Astrocyte of the cerebellum (primary cell): ENCODE results near the gene LNPEP.
"Not testable (repeated sequence)": the region's sequence is repeated elsewhere in the genome, so short reads cannot be mapped to it uniquely, and the experiment has no call there.

Source experiments
- DNase-seq: peaks from one replicate; pipeline ENCODE4 v3.0.0-alpha.2; 2011; ENCODE audit warnings: low read depth
- H3K4me3 ChIP-seq: 2 replicates; pipeline ENCODE4 v1.5.1; 2011; ENCODE audit warnings: mild to moderate bottlenecking, low read depth, low read length, moderate library complexity
- in situ Hi-C: cut with HindIII; loops from 2 replicates; pipeline ENCODE4 v1.10.0; 2017; ENCODE audit warnings: low sequenced_read_pairs
- TF ChIP-seq, protein P1 (sequence below): IDR thresholded peaks from 2 replicates; pipeline ENCODE4 v1.5.1; 2012; ENCODE audit warnings: low read length, low read depth, moderate library complexity, mild to moderate bottlenecking; ENCODE audit errors: missing control alignments

The LNPEP gene

DNA sequence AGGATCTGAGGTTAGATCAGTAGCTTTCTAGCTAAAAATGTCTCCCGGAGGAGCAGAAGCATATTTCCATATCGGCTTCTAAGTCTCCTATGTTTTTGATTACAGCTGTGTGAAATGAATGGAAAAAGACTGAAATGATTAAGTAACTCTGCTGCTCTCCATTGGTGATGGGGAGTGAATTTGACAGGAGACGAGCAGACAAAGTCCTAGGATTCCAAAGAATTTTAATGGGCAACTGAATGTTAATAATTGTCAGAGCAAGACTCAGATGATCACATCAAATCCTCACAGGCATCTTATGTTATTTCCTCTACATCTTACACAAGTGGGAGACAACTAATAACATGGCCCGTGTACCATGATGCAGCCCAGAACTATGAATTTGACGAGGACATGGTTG lies 139.8 kb downstream of the LNPEP start:
- in situ Hi-C loops = no loop called here
- no peak for DNase-seq
- TF ChIP-seq, protein P1, sequence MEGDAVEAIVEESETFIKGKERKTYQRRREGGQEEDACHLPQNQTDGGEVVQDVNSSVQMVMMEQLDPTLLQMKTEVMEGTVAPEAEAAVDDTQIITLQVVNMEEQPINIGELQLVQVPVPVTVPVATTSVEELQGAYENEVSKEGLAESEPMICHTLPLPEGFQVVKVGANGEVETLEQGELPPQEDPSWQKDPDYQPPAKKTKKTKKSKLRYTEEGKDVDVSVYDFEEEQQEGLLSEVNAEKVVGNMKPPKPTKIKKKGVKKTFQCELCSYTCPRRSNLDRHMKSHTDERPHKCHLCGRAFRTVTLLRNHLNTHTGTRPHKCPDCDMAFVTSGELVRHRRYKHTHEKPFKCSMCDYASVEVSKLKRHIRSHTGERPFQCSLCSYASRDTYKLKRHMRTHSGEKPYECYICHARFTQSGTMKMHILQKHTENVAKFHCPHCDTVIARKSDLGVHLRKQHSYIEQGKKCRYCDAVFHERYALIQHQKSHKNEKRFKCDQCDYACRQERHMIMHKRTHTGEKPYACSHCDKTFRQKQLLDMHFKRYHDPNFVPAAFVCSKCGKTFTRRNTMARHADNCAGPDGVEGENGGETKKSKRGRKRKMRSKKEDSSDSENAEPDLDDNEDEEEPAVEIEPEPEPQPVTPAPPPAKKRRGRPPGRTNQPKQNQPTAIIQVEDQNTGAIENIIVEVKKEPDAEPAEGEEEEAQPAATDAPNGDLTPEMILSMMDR = no peak
- H3K4me3 ChIP-seq = no peak overlapping the region

DNA sequence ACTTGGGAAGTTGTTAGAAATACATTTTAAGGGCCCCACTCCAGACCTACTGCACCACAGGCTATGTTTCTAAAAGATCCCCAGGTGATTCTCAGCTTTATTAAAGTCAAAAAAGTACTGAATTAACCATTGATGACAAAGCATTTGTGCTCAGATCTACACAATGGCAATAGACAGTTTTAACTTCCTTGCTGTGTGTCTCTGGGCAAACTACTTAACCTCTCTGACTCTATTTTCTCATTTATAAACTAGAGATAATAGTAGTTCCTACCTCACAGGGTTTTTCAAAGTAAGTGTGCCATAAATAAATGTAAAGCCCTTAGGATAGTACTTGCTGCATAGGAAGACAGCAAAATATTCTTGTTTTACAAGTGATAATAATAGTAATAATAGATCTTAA lies 140.2 kb downstream of the LNPEP start:
- in situ Hi-C loops = no loop called here
- no peak for DNase-seq
- TF ChIP-seq, protein P1 = no peak
- H3K4me3 ChIP-seq = no peak overlapping the region

DNA sequence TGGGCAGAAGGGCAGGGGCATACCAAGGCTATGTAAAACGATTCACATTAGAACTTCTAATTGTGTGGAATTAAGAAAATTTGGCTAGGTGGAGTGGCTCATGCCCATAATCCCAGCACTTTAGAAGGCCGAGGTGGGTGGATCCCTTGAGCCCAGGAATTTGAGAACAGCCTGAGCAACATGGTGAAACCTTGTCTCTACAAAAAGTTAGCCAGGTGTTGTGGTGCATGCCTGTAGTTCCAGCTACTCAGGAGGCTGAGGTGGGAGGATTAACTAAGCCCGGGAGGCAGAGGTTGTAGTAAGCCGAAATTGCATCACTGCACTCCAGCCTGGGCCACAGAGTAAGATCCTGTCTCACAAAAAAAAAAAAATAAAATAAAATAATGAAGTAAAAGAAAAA lies 141.4 kb downstream of the LNPEP start:
- TF ChIP-seq, protein P1 = no peak
- in situ Hi-C loops = no loop called here
- no peak for DNase-seq
- H3K4me3 ChIP-seq = no peak overlapping the region

DNA sequence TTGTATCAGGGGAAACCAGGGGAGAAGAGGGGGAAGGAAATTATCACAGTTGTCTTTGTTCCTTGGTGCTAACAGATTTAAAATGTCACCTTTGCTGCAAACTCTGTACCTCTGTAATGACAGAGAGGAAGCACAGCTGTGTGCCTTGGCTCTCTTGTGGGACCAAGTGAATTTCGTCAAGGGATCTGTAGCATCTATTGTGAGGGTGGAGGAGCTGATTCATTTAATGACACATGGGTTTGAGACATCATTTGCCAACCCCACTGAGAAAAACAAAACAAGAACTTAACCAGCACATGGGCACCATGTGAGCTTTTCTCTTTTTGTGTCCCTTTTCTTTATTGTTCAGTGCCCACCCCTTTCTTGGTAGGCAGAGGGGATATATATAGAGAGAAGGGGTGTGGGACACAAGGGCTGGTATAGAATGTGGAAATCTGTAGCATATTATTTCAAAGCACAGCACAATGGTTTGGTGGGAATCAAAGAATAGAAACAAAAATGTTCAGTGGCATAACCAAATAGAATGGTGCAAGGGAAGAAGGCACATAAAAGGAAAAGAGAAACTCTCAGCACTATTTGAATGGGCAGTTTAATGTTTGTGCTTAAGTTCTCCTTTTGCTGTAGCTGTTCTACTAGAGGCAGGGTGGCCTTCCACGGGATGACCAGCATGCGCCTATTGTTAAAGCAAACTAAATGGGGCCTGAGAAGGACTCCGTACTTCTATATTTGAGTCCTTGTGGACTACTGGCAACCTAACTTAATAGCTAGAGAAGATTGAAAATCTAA lies 143.3 kb downstream of the LNPEP start:
- DNase-seq = no peak
- H3K4me3 ChIP-seq = no peak overlapping the region
- in situ Hi-C loops = no loop called here
- TF ChIP-seq, protein P1 = no peak

DNA sequence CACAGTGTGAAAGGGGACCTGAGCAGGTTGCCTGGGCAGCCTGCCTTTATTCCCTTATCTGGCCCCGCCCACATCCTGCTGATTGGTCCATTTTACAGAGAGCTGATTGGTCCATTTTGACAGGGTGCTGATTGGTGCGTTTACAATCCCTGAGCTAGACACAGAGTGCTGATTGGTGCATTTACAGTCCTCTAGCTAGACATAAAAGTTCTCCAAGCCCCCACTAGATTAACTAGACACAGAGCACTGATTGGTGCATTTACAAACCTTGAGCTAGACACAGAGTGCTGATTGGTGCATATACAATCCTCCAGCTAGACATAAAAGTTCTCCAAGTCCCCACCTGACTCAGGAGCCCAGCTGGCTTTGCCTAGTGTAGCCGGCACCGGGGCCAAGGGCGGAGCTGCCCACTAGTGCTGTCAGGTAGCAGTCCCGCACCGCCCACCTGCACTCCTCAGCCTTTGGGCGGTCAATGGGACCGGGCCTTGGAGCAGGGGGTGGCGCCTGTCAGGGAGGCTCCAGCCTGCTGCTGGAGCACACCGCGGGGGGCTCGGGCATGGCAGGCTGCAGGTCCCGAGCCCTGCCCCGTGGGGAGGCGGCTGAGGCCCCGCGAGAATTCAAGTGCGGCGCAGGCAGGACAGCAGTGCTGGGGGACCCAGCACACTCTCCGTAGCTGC lies 149.0 kb downstream of the LNPEP start:
- DNase-seq, in situ Hi-C loops, H3K4me3 ChIP-seq: not testable (repeated sequence)

DNA sequence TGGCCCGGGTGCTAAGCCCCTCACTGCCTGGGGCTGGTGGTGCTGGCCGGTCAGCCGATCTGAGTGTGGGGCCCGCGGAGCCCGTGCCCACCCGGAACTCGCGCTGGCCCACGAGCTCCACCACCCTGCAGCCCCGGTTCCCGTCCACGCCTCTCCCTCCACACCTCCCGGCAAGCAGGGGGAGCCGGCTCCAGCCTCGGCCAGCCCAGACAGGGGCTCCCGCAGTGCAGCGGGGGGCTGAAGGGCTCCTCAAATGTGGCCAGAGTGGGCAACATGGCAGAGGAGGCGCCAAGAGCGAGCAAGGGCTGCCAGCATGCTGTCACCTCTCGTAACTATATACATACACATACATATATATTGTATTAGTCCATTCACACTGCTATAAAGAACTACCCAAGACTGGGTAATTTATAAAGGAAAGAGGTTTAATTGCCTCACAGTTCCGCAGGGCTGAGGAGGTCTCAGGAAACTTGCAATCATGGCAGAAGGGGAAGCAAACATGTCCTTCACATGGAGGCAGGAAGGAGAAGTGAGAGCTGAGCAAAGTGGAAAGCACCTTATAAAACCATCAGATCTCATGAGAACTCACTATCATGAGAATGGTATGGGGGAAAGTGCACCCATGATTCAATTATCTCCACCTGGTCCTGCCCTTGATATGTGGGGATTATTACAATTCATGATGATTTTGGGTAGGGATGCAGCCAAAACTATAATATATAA lies 149.7 kb downstream of the LNPEP start:
- TF ChIP-seq, protein P1 = no peak
- in situ Hi-C loops = no loop called here
- no peak for DNase-seq
- no peak overlapping the region for H3K4me3 ChIP-seq
